ENCODE data around the gene NBAS. TPM values are rescaled to one million over a fixed set of nuclear protein-coding genes. Genes with fewer than 3 reads are reported as not detected.

NBAS gene
- total RNA-seq, 2 experiments from 2014 or later, result 28.2 to 31.8 TPM

DNA sequence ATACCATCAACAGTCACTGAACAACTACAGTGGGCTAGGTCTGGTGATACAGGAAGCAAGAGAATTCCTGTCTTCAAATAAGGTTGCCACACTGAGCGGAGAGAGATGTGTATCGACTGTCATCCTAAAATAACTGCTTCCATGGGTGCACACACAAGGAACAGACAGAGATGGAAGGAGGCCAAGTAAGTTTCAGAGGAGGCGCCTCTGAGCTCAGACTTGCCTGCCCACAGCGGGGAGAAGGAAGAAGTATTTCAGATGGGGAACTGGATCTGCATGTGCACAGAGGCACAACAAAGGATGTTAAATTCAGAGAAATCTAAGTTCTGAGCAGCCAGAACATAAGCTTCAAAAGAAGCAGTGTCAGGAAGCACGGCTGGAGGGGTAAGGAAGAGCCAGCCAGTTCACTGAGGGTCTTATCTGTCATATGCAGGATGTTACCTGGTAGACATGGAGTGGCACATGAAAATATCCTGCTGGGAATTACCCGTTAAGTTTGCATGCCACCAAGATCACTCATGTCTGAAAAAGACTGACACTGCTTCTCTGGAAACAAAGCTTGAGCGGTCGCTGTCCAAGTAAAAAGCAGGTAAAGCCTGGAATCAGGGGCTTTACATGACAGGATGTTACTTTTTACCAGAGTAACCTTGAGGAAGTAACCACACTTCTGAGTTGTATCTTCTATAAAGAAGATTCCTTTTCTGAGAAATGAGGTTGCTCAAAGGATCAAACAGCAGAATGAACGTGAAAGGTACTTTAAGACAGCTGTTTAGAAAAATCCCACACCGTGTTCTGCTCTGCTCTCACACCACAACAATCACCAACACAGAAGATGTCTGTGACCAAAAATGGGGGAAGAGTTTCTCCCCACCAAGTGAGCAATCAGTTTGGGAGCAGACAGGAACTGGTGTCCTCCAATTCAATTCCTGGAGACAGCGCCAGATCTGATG, 260.2 kb downstream of the NBAS start:
- H3K4me1 Mint-ChIP-seq (ENCODE audit: low read depth), result peaks cover 39% of the 10 kb centered on the region
- peaks cover 50% of the 10 kb centered on the region for H3K36me3 Mint-ChIP-seq (ENCODE audit: low read depth)
- H3K27me3 Mint-ChIP-seq (ENCODE audit: low read depth), result no peaks in the 10 kb centered on the region
- ChIA-PET POLR2A (no interaction called here), CTCF (interaction anchor here (0.7 to 1.0 kb wide), 2 partner anchors 9 to 13 kb away, joined by 3 read pairs; no protein-coding TSS in a partner anchor)
- H3K4me3 Mint-ChIP-seq, result peak overlapping the region; percentile 35
- ATAC-seq (peak; percentile 80), DNase-seq (no peak)
- H3K9me3 Mint-ChIP-seq (ENCODE audit: insufficient read depth), result peaks cover 3% of the 10 kb centered on the region
- peak overlapping the region; percentile 79 for H3K27ac Mint-ChIP-seq

GRCh38 chr2:15299904-15300520, 261.1 kb downstream of the NBAS start:
- H3K36me3 Mint-ChIP-seq (ENCODE audit: low read depth), result peaks cover 43% of the 10 kb centered on the region
- POLR2A ChIA-PET, result no interaction called here

GRCh38 chr2:15298770-15299169, 262.4 kb downstream of the NBAS start:
- H3K27ac Mint-ChIP-seq, result no peak overlapping the region
- CTCF ChIA-PET, result interaction anchor here (1.1 kb wide), 1 partner anchor 123 kb away, joined by 3 read pairs; no protein-coding TSS in a partner anchor
- H3K4me3 Mint-ChIP-seq, result no peak overlapping the region
- no peak for ATAC-seq
- no peaks in the 10 kb centered on the region for H3K9me3 Mint-ChIP-seq (ENCODE audit: insufficient read depth)
- POLR2A ChIA-PET, result no interaction called here
- no peaks in the 10 kb centered on the region for H3K27me3 Mint-ChIP-seq (ENCODE audit: low read depth)
- no peak for DNase-seq
- H3K4me1 Mint-ChIP-seq (ENCODE audit: low read depth), result peaks cover 39% of the 10 kb centered on the region
- H3K36me3 Mint-ChIP-seq (ENCODE audit: low read depth), result peaks cover 35% of the 10 kb centered on the region

More at GRCh38 chr2:15299904-15300520, 261.1 kb downstream of the NBAS start:
- ATAC-seq (no peak), DNase-seq (no peak)
- Mint-ChIP-seq H3K27me3 (ENCODE audit: low read depth) (no peaks in the 10 kb centered on the region), H3K4me1 (ENCODE audit: low read depth) (peaks cover 39% of the 10 kb centered on the region), H3K27ac (peak overlapping the region; percentile 79), H3K4me3 (no peak overlapping the region), H3K9me3 (ENCODE audit: insufficient read depth) (peaks cover under 1% of the 10 kb centered on the region)
- CTCF ChIA-PET, result no interaction called here

- ATAC-seq (no peak), DNase-seq (no peak)
- Mint-ChIP-seq H3K27me3 (ENCODE audit: low read depth) (no peaks in the 10 kb centered on the region), H3K9me3 (ENCODE audit: insufficient read depth) (no peaks in the 10 kb centered on the region), H3K27ac (no peak overlapping the region), H3K4me3 (no peak overlapping the region), H3K4me1 (ENCODE audit: low read depth) (peaks cover under 1% of the 10 kb centered on the region), H3K36me3 (ENCODE audit: low read depth) (peaks cover 28% of the 10 kb centered on the region)
- POLR2A ChIA-PET, result no interaction called here
- CTCF ChIA-PET, result no interaction called here
These were observed 267.7 kb downstream of the NBAS start for GRCh38 chr2:15293262-15293937.

DNA sequence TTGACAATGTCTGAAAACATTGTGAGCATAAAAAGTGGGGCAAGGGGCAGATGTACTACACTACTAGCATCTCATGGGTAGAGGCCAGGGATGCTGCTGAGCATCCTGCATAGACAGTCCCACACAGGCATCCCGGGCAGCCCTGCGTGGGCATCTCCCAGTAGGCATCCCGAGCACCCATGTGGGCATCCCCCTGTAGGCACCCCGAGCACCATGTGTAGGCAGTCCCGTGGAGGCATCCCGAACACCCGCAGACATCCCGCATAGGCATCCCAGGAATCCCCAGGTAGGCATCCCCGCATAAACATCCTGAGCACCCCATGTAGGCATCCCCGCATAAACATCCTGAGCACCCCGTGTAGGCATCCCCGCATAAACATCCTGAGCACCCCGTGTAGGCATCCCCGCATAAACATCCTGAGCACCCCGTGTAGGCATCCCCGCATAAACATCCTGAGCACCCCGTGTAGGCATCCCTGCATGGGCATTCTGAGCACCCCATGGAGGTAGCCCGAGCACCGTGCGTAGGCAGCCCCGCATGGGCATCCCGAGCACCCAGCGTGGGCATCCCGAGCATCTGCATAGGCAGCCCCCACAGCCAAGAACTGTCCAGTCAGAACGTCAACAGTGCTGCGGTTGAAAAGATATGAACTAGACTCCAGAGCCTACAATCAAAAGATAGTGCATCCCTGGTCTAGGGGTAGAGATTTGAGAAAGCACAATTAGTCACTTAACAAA, 273.5 kb downstream of the NBAS start:
- ATAC-seq (no peak), DNase-seq (no peak)
- no peak overlapping the region for H3K4me3 Mint-ChIP-seq
- H3K36me3 Mint-ChIP-seq (ENCODE audit: low read depth), result peaks cover 35% of the 10 kb centered on the region
- H3K9me3 Mint-ChIP-seq (ENCODE audit: insufficient read depth), result no peaks in the 10 kb centered on the region
- no peak overlapping the region for H3K27ac Mint-ChIP-seq
- H3K27me3 Mint-ChIP-seq (ENCODE audit: low read depth), result no peaks in the 10 kb centered on the region
- H3K4me1 Mint-ChIP-seq (ENCODE audit: low read depth), result no peaks in the 10 kb centered on the region
- ChIA-PET CTCF (no interaction called here), POLR2A (no interaction called here)

DNA sequence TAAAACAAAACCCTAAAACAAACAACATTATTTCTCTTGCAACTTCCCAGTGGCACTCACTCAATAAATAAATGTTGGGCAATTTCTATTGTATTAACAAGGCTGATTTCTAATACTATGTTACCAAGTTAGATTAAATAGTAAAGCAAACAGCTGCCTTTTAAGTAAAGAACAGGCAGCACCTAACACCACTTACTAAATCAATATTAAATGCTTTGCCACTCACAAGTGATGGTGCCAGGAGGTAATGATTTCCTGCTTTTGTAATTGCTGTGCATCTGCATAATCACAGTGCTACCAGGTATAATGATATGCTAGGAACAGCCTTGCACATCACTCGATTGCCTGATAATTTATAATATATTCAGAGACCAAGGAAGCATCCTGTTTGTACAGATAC, 276.5 kb downstream of the NBAS start:
- ChIA-PET POLR2A (no interaction called here), CTCF (no interaction called here)
- no peak overlapping the region for H3K27ac Mint-ChIP-seq
- ATAC-seq (no peak), DNase-seq (no peak)
- H3K36me3 Mint-ChIP-seq (ENCODE audit: low read depth), result peaks cover 30% of the 10 kb centered on the region
- H3K9me3 Mint-ChIP-seq (ENCODE audit: insufficient read depth), result no peaks in the 10 kb centered on the region
- H3K4me3 Mint-ChIP-seq, result no peak overlapping the region
- no peaks in the 10 kb centered on the region for H3K27me3 Mint-ChIP-seq (ENCODE audit: low read depth)
- no peaks in the 10 kb centered on the region for H3K4me1 Mint-ChIP-seq (ENCODE audit: low read depth)

DNA sequence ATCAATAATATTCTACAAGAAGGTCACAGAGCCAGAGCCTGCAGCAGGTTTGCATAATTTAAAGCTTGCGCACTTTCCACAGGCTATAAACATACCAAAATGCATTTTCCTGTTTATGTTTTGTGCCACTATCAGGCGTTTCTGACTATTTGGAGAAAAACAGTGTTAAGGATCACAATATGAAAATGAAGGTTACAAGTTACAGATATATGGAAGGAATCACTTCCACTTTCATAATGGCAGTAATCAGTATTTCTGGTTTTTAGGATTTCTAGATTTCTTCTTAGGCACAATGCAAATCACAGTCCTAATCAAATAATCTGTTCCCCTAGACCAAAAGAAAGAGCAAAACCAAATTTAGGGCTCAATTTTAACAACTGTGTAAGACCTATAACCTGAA, 279.5 kb downstream of the NBAS start:
- Mint-ChIP-seq H3K27me3 (ENCODE audit: low read depth) (no peaks in the 10 kb centered on the region), H3K4me1 (ENCODE audit: low read depth) (no peaks in the 10 kb centered on the region), H3K4me3 (no peak overlapping the region), H3K36me3 (ENCODE audit: low read depth) (peaks cover 24% of the 10 kb centered on the region), H3K9me3 (ENCODE audit: insufficient read depth) (no peaks in the 10 kb centered on the region), H3K27ac (no peak overlapping the region)
- DNase-seq (no peak), ATAC-seq (no peak)
- POLR2A ChIA-PET, result no interaction called here
- CTCF ChIA-PET, result no interaction called here

- no peak for ATAC-seq
- Mint-ChIP-seq H3K4me3 (no peak overlapping the region), H3K36me3 (ENCODE audit: low read depth) (peaks cover 22% of the 10 kb centered on the region), H3K27me3 (ENCODE audit: low read depth) (no peaks in the 10 kb centered on the region), H3K4me1 (ENCODE audit: low read depth) (no peaks in the 10 kb centered on the region), H3K9me3 (ENCODE audit: insufficient read depth) (no peaks in the 10 kb centered on the region), H3K27ac (no peak overlapping the region)
- no peak for DNase-seq
- ChIA-PET CTCF (no interaction called here), POLR2A (no interaction called here)
These were observed 281.8 kb downstream of the NBAS start for GRCh38 chr2:15279201-15279876.

DNA sequence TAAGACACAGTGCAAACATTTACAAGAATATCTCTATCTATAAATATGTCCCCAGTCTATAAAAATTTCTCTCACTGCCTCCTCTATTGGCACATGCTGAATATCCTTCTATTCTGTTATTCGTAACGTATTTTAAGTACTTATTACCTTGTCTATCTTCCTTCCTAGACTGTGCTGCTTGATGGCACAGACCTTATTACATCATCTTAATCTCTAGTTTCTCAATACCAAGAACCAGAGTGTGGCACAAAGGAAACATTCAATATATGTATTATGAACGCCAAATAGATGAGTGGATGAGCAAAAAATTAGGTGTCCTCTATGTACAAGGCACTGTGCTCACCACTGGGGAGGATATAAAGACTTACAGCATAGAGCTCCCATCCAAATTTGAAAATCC, 282.8 kb downstream of the NBAS start:
- H3K36me3 Mint-ChIP-seq (ENCODE audit: low read depth), result peaks cover 24% of the 10 kb centered on the region
- no peaks in the 10 kb centered on the region for H3K27me3 Mint-ChIP-seq (ENCODE audit: low read depth)
- ChIA-PET CTCF (no interaction called here), POLR2A (no interaction called here)
- H3K4me3 Mint-ChIP-seq, result no peak overlapping the region
- H3K9me3 Mint-ChIP-seq (ENCODE audit: insufficient read depth), result no peaks in the 10 kb centered on the region
- H3K27ac Mint-ChIP-seq, result no peak overlapping the region
- no peaks in the 10 kb centered on the region for H3K4me1 Mint-ChIP-seq (ENCODE audit: low read depth)
- no peak for DNase-seq
- ATAC-seq, result no peak

GRCh38 chr2:15275346-15275745, 285.8 kb downstream of the NBAS start:
- DNase-seq (no peak), ATAC-seq (no peak)
- ChIA-PET POLR2A (no interaction called here), CTCF (no interaction called here)
- H3K9me3 Mint-ChIP-seq (ENCODE audit: insufficient read depth), result no peaks in the 10 kb centered on the region
- no peak overlapping the region for H3K27ac Mint-ChIP-seq
- peaks cover 21% of the 10 kb centered on the region for H3K36me3 Mint-ChIP-seq (ENCODE audit: low read depth)
- H3K4me1 Mint-ChIP-seq (ENCODE audit: low read depth), result no peaks in the 10 kb centered on the region
- H3K4me3 Mint-ChIP-seq, result no peak overlapping the region
- no peaks in the 10 kb centered on the region for H3K27me3 Mint-ChIP-seq (ENCODE audit: low read depth)

DNA sequence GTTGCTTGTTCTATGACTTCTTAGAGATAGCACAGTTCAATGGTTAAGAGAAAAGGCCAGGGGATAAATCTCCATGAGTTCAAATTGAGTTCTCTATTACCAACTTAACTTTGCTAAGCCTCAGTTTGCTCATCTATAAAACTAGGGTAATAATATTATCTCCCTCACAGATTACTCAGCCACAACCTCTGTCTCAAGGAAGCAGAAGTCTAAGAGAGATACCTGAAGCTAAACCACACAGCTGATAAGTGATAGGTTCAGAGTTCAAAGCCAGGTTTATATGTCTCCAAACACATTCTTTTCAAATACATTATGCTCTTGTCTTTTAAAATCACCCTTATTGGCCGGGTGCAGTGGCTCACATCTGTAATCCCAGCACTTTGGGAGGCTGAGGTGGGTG, 287.7 kb downstream of the NBAS start:
- Mint-ChIP-seq H3K27me3 (ENCODE audit: low read depth) (no peaks in the 10 kb centered on the region), H3K27ac (no peak overlapping the region), H3K9me3 (ENCODE audit: insufficient read depth) (no peaks in the 10 kb centered on the region), H3K4me1 (ENCODE audit: low read depth) (no peaks in the 10 kb centered on the region), H3K36me3 (ENCODE audit: low read depth) (peaks cover 19% of the 10 kb centered on the region), H3K4me3 (no peak overlapping the region)
- POLR2A ChIA-PET, result no interaction called here
- ATAC-seq, result no peak
- CTCF ChIA-PET, result no interaction called here
- no peak for DNase-seq
